GM11168 (cell line): Measurements from ENCODE around the gene STX8.
"Not testable (repeated sequence)": the region's sequence is repeated elsewhere in the genome, so short reads cannot be mapped to it uniquely, and the experiment has no call there.

Source experiments
- in situ Hi-C: fragments of 300-500 bp; cut with MboI; formaldehyde crosslinking; loops from one replicate; pipeline ENCODE4 v1.12.0; 2022; ENCODE audit warnings: low sequenced_read_pairs; ENCODE audit not compliant: unreplicated experiment

Gene STX8

GRCh38 chr17:9456330-9456729 is 119.3 kb downstream of the STX8 start:
- in situ Hi-C loops: loop anchor here (5.0 kb wide), 1 partner anchor 84 kb away; no protein-coding TSS in a partner anchor

- in situ Hi-C loops: no loop called here
Observed at GRCh38 chr17:9451934-9452333, 123.7 kb downstream of the STX8 start.

- in situ Hi-C loops: not testable (repeated sequence)
Observed at GRCh38 chr17:9447298-9447697, 128.3 kb downstream of the STX8 start.

DNA sequence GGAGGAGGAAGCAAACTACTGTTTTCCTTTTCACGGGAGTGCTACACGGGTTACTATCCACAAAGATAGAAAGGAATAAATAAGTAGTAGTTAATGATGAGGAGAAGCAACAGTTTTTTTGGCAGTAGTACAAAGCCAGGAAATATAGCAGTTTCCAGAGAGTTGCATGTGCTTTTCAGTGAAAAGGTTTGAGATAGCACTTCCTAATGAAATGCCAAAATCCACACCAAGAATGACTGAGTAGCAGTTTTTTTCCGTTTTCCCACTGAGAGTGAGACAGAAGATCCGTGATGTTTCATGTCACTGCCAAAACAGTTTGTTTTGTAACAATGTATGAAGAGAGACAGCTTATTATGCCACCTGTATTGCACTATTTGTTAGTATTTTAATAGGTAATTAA is 129.1 kb downstream of the STX8 start:
- in situ Hi-C loops: no loop called here

- in situ Hi-C loops: no loop called here
Observed at GRCh38 chr17:9445424-9445823, 130.2 kb downstream of the STX8 start.

- in situ Hi-C loops: no loop called here
Observed at GRCh38 chr17:9444687-9445086, 130.9 kb downstream of the STX8 start.

DNA sequence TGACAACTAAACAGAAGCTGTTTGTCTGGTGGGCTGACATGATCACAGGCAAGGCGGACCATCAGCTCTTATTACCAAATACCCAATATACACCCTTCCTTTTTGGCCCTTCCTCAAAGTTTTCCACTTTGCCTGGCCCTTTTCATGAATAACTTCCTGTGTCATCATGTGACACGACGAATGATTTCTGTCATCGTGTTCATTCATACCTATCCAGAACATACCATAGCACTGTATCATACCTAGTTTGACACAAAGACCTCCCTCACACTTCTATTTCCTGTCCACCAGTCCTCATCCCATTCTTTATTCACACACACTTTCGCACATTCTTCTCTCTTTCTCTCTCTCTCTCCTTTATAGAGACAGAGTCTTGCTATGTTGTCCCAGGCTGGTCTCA is 131.8 kb downstream of the STX8 start:
- in situ Hi-C loops: no loop called here

DNA sequence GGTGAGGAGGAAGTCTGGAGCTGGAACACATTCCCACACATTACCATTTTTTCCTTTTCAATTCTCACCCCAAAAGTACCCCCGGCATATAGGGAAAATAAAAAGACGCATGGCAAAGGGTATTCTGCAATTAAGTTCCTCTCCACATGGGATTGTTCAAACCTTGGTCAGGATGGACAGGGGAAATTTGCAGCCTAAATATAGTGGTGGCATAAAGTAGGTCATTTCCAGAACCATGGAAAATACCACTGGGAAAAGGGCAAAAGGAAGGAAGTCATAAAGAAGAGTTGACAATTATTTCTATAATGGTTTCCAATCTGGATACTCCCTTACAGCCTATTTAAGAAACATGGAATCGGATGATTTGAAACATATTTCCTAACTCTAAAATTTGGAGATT is 135.8 kb downstream of the STX8 start:
- in situ Hi-C loops: no loop called here

DNA sequence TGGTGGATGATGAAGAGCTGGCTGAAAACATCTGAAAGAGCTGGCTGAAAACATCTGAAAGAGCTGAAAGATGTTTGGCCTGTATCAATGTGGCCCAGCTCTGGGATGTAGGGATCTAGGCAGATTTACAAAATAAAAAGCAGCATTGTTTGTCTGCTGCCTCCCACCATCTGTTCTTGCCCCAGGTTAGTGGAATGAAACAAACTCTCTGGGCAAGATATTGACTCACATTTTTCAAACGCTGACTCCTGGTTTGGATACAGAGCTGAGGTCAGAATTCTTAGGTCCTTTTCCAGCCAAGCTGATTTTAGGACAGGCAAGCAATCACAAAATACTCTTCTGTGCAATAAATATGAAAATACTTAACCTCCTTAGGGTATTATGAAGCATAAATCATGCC is 139.0 kb downstream of the STX8 start:
- in situ Hi-C loops: no loop called here

GRCh38 chr17:9435165-9435564 is 140.5 kb downstream of the STX8 start:
- in situ Hi-C loops: no loop called here

- in situ Hi-C loops: no loop called here
Observed at GRCh38 chr17:9434642-9435057, 141.0 kb downstream of the STX8 start.

DNA sequence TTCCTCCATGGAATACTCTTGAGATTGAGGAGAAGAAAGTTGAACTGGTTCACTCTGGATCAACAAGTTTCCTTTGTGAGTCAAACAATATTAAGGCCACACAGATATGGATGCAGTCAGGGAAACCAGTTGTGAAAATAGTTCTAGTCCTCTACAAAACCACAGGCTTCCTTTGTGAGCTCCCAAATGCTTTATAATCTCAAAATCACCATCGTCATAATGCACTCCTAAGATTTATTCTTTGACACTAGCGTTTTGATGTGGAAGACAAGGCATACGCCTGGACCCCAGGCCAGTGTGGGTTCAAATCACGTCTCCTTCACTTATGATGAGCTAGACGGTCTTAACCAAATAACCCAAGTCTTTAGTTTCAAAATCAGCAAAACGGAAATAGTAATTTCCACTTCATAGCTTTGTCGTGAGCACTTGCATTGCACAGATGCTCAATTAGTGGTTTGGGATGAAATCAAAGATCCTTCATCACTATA is 142.6 kb downstream of the STX8 start:
- in situ Hi-C loops: no loop called here

DNA sequence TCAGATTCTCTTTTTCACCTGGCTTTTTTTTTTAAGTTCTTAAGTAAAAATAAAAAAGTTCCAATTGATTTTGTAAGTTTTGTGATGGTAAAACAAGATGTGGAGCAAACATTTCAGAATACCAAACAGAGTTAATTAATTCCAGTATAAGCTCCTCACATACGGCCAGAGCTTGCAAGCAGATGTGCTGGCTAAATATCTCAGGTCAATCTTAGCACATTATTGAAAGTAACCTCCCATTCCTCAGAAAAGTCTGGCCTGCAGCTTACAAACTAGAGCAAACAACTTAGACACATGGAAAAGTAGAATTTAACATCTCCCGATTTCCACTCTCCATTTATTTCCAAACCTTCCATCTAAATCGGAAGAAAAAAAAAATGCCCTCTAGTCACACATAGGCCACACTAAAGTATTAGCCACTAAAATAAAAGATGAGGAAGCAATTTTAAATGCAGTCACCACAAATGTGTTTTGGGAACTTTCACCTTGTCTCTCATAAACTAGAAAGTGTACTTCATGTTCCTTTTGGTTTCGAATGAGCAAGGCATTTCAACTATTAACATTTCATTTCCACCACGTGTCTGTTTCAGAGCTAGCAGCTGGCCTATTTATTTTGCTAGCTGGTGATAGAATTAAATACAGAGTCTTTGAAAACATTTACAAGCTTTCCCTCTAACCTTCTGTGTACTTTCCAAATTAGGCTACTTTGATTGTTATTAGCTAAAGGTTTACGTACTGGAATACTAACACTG is 143.3 kb downstream of the STX8 start:
- in situ Hi-C loops: no loop called here

- in situ Hi-C loops: no loop called here
Observed at GRCh38 chr17:9431620-9432019, 144.0 kb downstream of the STX8 start.

GRCh38 chr17:9427465-9428315 is 147.9 kb downstream of the STX8 start:
- in situ Hi-C loops: no loop called here

GRCh38 chr17:9424071-9424640 is 151.5 kb downstream of the STX8 start:
- in situ Hi-C loops: no loop called here

DNA sequence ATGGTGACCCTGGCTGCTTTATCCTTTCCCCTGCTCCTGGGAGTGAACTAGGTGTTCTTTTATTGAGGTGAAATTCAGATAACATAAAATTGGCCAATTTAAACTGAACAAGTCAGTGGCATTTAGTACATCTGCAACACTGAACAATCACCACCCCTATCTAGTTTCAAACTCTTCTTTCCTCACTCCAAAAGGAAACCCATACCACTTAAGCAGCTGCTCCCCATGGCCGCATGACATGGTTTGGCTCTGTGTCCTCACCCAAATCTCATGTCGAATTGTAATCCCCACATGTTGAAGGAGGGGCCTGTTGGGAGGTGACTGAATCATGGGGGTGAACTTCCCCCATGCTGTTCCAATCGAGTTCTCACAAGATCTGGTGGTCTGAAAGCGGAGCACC is 154.1 kb downstream of the STX8 start:
- in situ Hi-C loops: no loop called here

- in situ Hi-C loops: no loop called here
Observed at GRCh38 chr17:9419932-9420453, 155.6 kb downstream of the STX8 start.

DNA sequence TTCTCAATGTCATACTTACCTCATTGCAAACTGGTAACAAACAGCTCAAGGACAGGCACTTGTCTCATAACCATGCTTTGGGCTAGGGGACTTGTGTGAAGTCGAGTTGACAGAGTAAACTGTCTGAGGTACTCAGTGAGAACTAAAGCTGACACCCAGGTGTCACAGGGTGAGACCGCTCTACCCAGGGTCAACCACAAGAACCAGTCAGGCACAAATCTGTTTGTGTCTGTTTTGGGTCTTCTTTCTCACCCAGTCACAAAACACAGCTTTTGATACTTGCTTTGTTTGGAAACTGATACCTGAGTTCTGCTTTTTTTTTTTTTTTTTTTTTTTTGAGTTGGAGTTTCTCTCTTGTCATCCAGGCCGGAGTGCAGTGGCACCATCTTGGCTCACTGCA is 161.1 kb downstream of the STX8 start:
- in situ Hi-C loops: no loop called here

- in situ Hi-C loops: no loop called here
Observed at GRCh38 chr17:9410737-9411136, 164.9 kb downstream of the STX8 start.

DNA sequence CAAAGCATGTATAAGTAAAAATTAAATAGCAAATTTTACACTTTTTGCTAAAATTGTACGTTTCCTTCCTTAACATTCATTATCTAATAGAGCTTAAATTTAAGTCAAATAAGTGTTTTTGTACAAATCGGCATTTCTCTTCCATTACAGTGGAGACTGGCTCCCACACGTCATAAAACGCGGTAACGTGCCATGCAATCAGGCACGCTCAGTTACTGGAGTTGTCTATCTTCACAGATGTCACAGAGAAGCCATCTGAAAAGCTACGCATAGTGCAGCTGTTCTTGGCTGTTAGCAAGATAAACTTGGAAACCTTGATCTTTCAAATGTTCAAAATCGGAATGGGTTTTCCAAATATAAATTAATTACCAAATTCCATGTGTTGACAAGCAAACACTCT is 165.3 kb downstream of the STX8 start:
- in situ Hi-C loops: no loop called here
